Esophagus muscularis mucosa (tissue), 4 donors: ENCODE measurements around the gene PPM1B.

Experiments used
- CTCF ChIP-seq, 3 experiments: fragments of 200-600 bp in 2 of 3; fragments of 450-650 bp in 1 of 3; sonication (generic) in 2 of 3; IDR thresholded peaks; one replicate each; pipeline ENCODE4 v1.5.1; 2017 to 2019; ENCODE audit warnings: antibody characterized with exemption in 3 of 3, mild to moderate bottlenecking in 2 of 3, moderate library complexity in 1 of 3
- EP300 ChIP-seq: sonication (generic); formaldehyde crosslinking; IDR thresholded peaks from one replicate; pipeline ENCODE4 v1.6.1; 2017; ENCODE audit warnings: antibody characterized with exemption
- POLR2A ChIP-seq: fragments of 450-650 bp; IDR thresholded peaks from one replicate; pipeline ENCODE4 v1.6.1; 2017; ENCODE audit warnings: antibody characterized with exemption, moderate library complexity, mild to moderate bottlenecking, low read depth
- POLR2AphosphoS5 ChIP-seq, 2 donors: sonication (generic); formaldehyde crosslinking; IDR thresholded peaks; one replicate each; pipeline ENCODE4 v1.6.1; 2017; ENCODE audit warnings: antibody characterized with exemption in 2 of 2

- TF ChIP-seq CTCF (IDR thresholded peaks at IDR 0.05) (no peak), EP300 (no peak), POLR2AphosphoS5 (IDR thresholded peaks at IDR 0.05) (no peak), POLR2A (no peak)
These were observed 26.4 kb upstream of the PPM1B start for GRCh38 chr2:44142306-44142705.
